Left renal pelvis (tissue), 4 donors: ENCODE data around the gene FHOD3. TPM values are rescaled to one million over a fixed set of nuclear protein-coding genes. Genes with fewer than 3 reads are reported as not detected.

ENCODE experiments used
- DNase-seq, 4 donors: peaks; one replicate each; pipeline ENCODE4 v3.0.0-alpha.2; 2013; ENCODE audit warnings: low read depth in 4 of 4, low spot score in 3 of 4
- polyA plus RNA-seq, 4 donors: library from polyadenylated mRNA; unstranded; fragments of 120-200 nt; gene quantifications; one replicate each; pipeline ENCODE4 v1.2.1, GENCODE V29; 2013; ENCODE audit not compliant: insufficient read length in 4 of 4

The FHOD3 gene
- polyA plus RNA-seq, 4 donors, result 4.3 to 40.3 (median 38.9) TPM

GRCh38 chr18:36675542-36675941 is 378.0 kb downstream of the FHOD3 start:
- DNase-seq, result no peak

GRCh38 chr18:36676629-36677028 is 379.1 kb downstream of the FHOD3 start:
- no peak for DNase-seq

- DNase-seq, result no peak
Observed at GRCh38 chr18:36680042-36680441, 382.5 kb downstream of the FHOD3 start.

- no peak for DNase-seq
Observed at GRCh38 chr18:36685580-36685979, 388.1 kb downstream of the FHOD3 start.

- DNase-seq, result peak in 3 of 4 donors; percentile 36 to 58 (median 43)
Observed at GRCh38 chr18:36688020-36688965, 390.8 kb downstream of the FHOD3 start.

GRCh38 chr18:36692371-36692770 is 394.9 kb downstream of the FHOD3 start:
- DNase-seq, result no peak

- DNase-seq, result no peak
Observed at GRCh38 chr18:36692921-36693332, 395.4 kb downstream of the FHOD3 start.

GRCh38 chr18:36693931-36694620 is 396.6 kb downstream of the FHOD3 start:
- DNase-seq, result no peak

GRCh38 chr18:36695806-36696205 is 398.3 kb downstream of the FHOD3 start:
- no peak for DNase-seq

- DNase-seq, result no peak
Observed at GRCh38 chr18:36697905-36698304, 400.4 kb downstream of the FHOD3 start.

- no peak for DNase-seq
Observed at GRCh38 chr18:36700955-36701354, 403.4 kb downstream of the FHOD3 start.

- DNase-seq, result no peak
Observed at GRCh38 chr18:36702401-36703013, 405.0 kb downstream of the FHOD3 start.

GRCh38 chr18:36704156-36704555 is 406.6 kb downstream of the FHOD3 start:
- DNase-seq, result no peak

GRCh38 chr18:36706134-36706881 is 408.8 kb downstream of the FHOD3 start:
- peak in 1 of 4 donors; percentile 22 for DNase-seq

GRCh38 chr18:36708366-36708765 is 410.9 kb downstream of the FHOD3 start:
- no peak for DNase-seq

- no peak for DNase-seq
Observed at GRCh38 chr18:36709315-36709714, 411.8 kb downstream of the FHOD3 start.

GRCh38 chr18:36711014-36711725 is 413.7 kb downstream of the FHOD3 start:
- DNase-seq, result no peak

- no peak for DNase-seq
Observed at GRCh38 chr18:36711813-36712444, 414.4 kb downstream of the FHOD3 start.

GRCh38 chr18:36714476-36714875 is 417.0 kb downstream of the FHOD3 start:
- DNase-seq, result no peak
